Tibial nerve (tissue), 4 donors: ENCODE data around the gene ALLC. TPM values are rescaled to one million over a fixed set of nuclear protein-coding genes. Genes with fewer than 3 reads are reported as not detected.
A peak's percentile ranks its signal among the peaks of the same experiment; 100 is the strongest.

Source experiments
- DNase-seq, 2 donors: peaks; one replicate each; pipeline ENCODE4 v3.0.0-alpha.2; 2019; ENCODE audit warnings: low spot score in 2 of 2
- H3K27ac ChIP-seq, 4 donors: fragments of 200-600 bp; sonication (generic) in 3 of 4; one replicate each; pipeline ENCODE4 v1.5.1; 2017 to 2019; ENCODE audit warnings: mild to moderate bottlenecking in 1 of 4
- H3K27me3 ChIP-seq, 2 donors: fragments of 200-600 bp; sonication (generic) in 1 of 2; one replicate each; pipeline versions ENCODE4 v1.5.1 to v1.6.0; 2017 to 2019
- H3K36me3 ChIP-seq, 3 donors: fragments of 200-600 bp; sonication (generic); one replicate each; pipeline ENCODE4 v1.5.1; 2018 to 2019
- H3K4me1 ChIP-seq, 4 donors: fragments of 200-600 bp; sonication (generic) in 3 of 4; one replicate each; pipeline ENCODE4 v1.5.1; 2017 to 2019
- H3K4me3 ChIP-seq, 4 donors: fragments of 200-600 bp; sonication (generic) in 3 of 4; one replicate each; pipeline ENCODE4 v1.5.1; 2017 to 2019; ENCODE audit warnings: mild to moderate bottlenecking in 1 of 4, moderate library complexity in 1 of 4
- H3K9me3 ChIP-seq, 4 donors: fragments of 200-600 bp; sonication (generic) in 3 of 4; one replicate each; pipeline ENCODE4 v1.5.1; 2017 to 2019
- CTCF ChIP-seq, 5 experiments: fragments of 200-600 bp in 3 of 5; fragments of 450-650 bp in 2 of 5; sonication (generic) in 3 of 5; IDR thresholded peaks; one replicate each; pipeline ENCODE4 v1.5.1; 2016 to 2019; ENCODE audit warnings: antibody characterized with exemption in 5 of 5, mild to moderate bottlenecking in 3 of 5, moderate library complexity in 2 of 5
- EP300 ChIP-seq, 2 donors: sonication (generic); formaldehyde crosslinking; IDR thresholded peaks; one replicate each; pipeline ENCODE4 v1.6.1; 2017; ENCODE audit warnings: antibody characterized with exemption in 2 of 2, mild to moderate bottlenecking in 1 of 2
- POLR2A ChIP-seq, 2 donors: fragments of 450-650 bp; IDR thresholded peaks; one replicate each; pipeline ENCODE4 v1.6.1; 2017; ENCODE audit warnings: antibody characterized with exemption in 2 of 2, mild to moderate bottlenecking in 2 of 2, moderate library complexity in 2 of 2
- WGBS, 2 donors: methylation state at CpG; one replicate each; pipeline ENCODE4 v1.1.5; 2018; 5-methylcytosine and 5-hydroxymethylcytosine counted together
- total RNA-seq, 4 donors: library from RNA; depleted of rRNA; stranded (reverse); fragments of >200 nt; gene quantifications; one replicate each; pipeline ENCODE4 v1.1.0, GENCODE V29; 2016

ALLC gene
- total RNA-seq, 4 donors from 2014 or later: 5.7 to 16.6 (median 12.2) TPM

GRCh38 chr2:3703236-3703756 is 45.3 kb downstream of the ALLC start, which contains the start of gene DCDC2C:
TSS of gene DCDC2C (plus strand) at chr2:3703575. CDS start at chr2:3703752, 177 bp downstream.
- Histone ChIP-seq H3K9me3 (no peaks in the 10 kb centered on the region), H3K4me1 (peaks cover 0 to 31% (median 6%) of the 10 kb centered on the region in 4 donors), H3K27me3 (peaks cover 0 to 32% of the 10 kb centered on the region in 2 donors), H3K27ac (peak within 1 kb of the TSS; percentile 35 to 70 (median 56)), H3K4me3 (peak within 1 kb of the TSS; percentile 22 to 47 (median 26)), H3K36me3 (no peaks in the 10 kb centered on the region)
- DNase-seq: no peak
- WGBS, 2 donors: 18 to 21% methylated on average over 30 to 32 of the region's 60 CpGs
- TF ChIP-seq POLR2A (IDR thresholded peaks at IDR 0.05): no peak
- TF ChIP-seq CTCF (IDR thresholded peaks at IDR 0.05): no peak
- no peak for TF ChIP-seq EP300 (IDR thresholded peaks at IDR 0.05)

GRCh38 chr2:3703757-3704355 is 45.9 kb downstream of the ALLC start:
- Histone ChIP-seq H3K9me3 (no peaks in the 10 kb centered on the region), H3K36me3 (no peaks in the 10 kb centered on the region), H3K27ac (peak overlapping the region; percentile 35 to 70 (median 56)), H3K4me3 (peak overlapping the region; percentile 22 to 47 (median 26)), H3K27me3 (peaks cover 0 to 32% of the 10 kb centered on the region in 2 donors), H3K4me1 (peaks cover 0 to 37% (median 7%) of the 10 kb centered on the region in 4 donors)
- no peak for DNase-seq
- 18% methylated on average over 33 of the region's 73 CpGs; no CpG with 5 or more reads in 1 of the 2 donors for WGBS, 2 donors
- TF ChIP-seq POLR2A (IDR thresholded peaks at IDR 0.05) (no peak), EP300 (IDR thresholded peaks at IDR 0.05) (no peak), CTCF (IDR thresholded peaks at IDR 0.05) (no peak)

- DNase-seq: no peak
- H3K4me1 ChIP-seq: peaks cover 0 to 42% (median 7%) of the 10 kb centered on the region in 4 donors
- H3K27me3 ChIP-seq: peaks cover 0 to 32% of the 10 kb centered on the region in 2 donors
- peak overlapping the region in 2 of 4 donors; percentile 14 to 83 for H3K27ac ChIP-seq
- no peaks in the 10 kb centered on the region for H3K36me3 ChIP-seq
- no peak overlapping the region for H3K4me3 ChIP-seq
- no peak for TF ChIP-seq CTCF (IDR thresholded peaks at IDR 0.05)
- no peak for TF ChIP-seq POLR2A (IDR thresholded peaks at IDR 0.05)
- TF ChIP-seq EP300 (IDR thresholded peaks at IDR 0.05): no peak
- H3K9me3 ChIP-seq: no peaks in the 10 kb centered on the region
- WGBS, 2 donors: 24% methylated on average over 6 of the region's 6 CpGs
Measured at GRCh38 chr2:3704692-3705091, 46.7 kb downstream of the ALLC start.

GRCh38 chr2:3705782-3706181 is 47.8 kb downstream of the ALLC start:
- peaks cover 0 to 32% of the 10 kb centered on the region in 2 donors for H3K27me3 ChIP-seq
- no peak for DNase-seq
- peaks cover 0 to 42% (median 7%) of the 10 kb centered on the region in 4 donors for H3K4me1 ChIP-seq
- H3K27ac ChIP-seq: peak overlapping the region in 2 of 4 donors; percentile 8 to 83
- H3K9me3 ChIP-seq: no peaks in the 10 kb centered on the region
- TF ChIP-seq EP300 (IDR thresholded peaks at IDR 0.05) (no peak), POLR2A (IDR thresholded peaks at IDR 0.05) (no peak), CTCF (IDR thresholded peaks at IDR 0.05) (no peak)
- no peak overlapping the region for H3K4me3 ChIP-seq
- H3K36me3 ChIP-seq: no peaks in the 10 kb centered on the region
- 12 to 19% methylated on average over 2 of the region's 2 CpGs for WGBS, 2 donors

- WGBS, 2 donors: 41 to 45% methylated on average over 5 of the region's 5 CpGs
- Histone ChIP-seq H3K4me3 (no peak overlapping the region), H3K27me3 (peaks cover 0 to 32% of the 10 kb centered on the region in 2 donors), H3K36me3 (no peaks in the 10 kb centered on the region), H3K9me3 (no peaks in the 10 kb centered on the region), H3K4me1 (peaks cover 0 to 45% (median 7%) of the 10 kb centered on the region in 4 donors), H3K27ac (peak overlapping the region in 2 of 4 donors; percentile 19 to 83)
- DNase-seq: peak; percentile 72 to 74
- TF ChIP-seq POLR2A (IDR thresholded peaks at IDR 0.05) (no peak), EP300 (IDR thresholded peaks at IDR 0.05) (peak in 1 of 2 donors; percentile 59), CTCF (IDR thresholded peaks at IDR 0.05) (no peak)
Measured at GRCh38 chr2:3706892-3707291, 48.9 kb downstream of the ALLC start.
